Central memory CD8-positive, alpha-beta T cell (primary cell): ENCODE measurements around the gene DENND2A.

Source experiments
- ATAC-seq: fragments of 150-1000 bp; cut with Tn5 transposase; replicated peaks from 2 replicates; pipeline ENCODE4 v1.10.0; 2022; ENCODE audit warnings: mild to moderate bottlenecking, moderate FRiP score, moderate number of reproducible peaks; ENCODE audit not compliant: poor library complexity, severe bottlenecking; ENCODE audit errors: extremely low read depth
- DNase-seq, 2 donors: peaks; one replicate each; pipeline ENCODE4 v3.0.0; 2021; ENCODE audit warnings: low spot score in 2 of 2
- H3K27ac Mint-ChIP-seq: one replicate; pipeline ENCODE4 v1.8.0; 2022; ENCODE audit warnings: low read depth, mild to moderate bottlenecking, moderate library complexity, mixed read lengths
- H3K27me3 Mint-ChIP-seq: one replicate; pipeline ENCODE4 v1.8.0; 2022; ENCODE audit warnings: mixed read lengths
- H3K36me3 Mint-ChIP-seq: one replicate; pipeline ENCODE4 v1.8.0; 2022; ENCODE audit warnings: mild to moderate bottlenecking, moderate library complexity, mixed read lengths; ENCODE audit not compliant: insufficient read depth
- H3K4me1 Mint-ChIP-seq: one replicate; pipeline ENCODE4 v1.8.0; 2022; ENCODE audit warnings: mixed read lengths
- H3K4me3 Mint-ChIP-seq: one replicate; pipeline ENCODE4 v1.8.0; 2022; ENCODE audit warnings: mild to moderate bottlenecking, moderate library complexity, mixed read lengths
- H3K9me3 Mint-ChIP-seq: one replicate; pipeline ENCODE4 v1.8.0; 2022; ENCODE audit warnings: mixed read lengths

The DENND2A gene, protein sequence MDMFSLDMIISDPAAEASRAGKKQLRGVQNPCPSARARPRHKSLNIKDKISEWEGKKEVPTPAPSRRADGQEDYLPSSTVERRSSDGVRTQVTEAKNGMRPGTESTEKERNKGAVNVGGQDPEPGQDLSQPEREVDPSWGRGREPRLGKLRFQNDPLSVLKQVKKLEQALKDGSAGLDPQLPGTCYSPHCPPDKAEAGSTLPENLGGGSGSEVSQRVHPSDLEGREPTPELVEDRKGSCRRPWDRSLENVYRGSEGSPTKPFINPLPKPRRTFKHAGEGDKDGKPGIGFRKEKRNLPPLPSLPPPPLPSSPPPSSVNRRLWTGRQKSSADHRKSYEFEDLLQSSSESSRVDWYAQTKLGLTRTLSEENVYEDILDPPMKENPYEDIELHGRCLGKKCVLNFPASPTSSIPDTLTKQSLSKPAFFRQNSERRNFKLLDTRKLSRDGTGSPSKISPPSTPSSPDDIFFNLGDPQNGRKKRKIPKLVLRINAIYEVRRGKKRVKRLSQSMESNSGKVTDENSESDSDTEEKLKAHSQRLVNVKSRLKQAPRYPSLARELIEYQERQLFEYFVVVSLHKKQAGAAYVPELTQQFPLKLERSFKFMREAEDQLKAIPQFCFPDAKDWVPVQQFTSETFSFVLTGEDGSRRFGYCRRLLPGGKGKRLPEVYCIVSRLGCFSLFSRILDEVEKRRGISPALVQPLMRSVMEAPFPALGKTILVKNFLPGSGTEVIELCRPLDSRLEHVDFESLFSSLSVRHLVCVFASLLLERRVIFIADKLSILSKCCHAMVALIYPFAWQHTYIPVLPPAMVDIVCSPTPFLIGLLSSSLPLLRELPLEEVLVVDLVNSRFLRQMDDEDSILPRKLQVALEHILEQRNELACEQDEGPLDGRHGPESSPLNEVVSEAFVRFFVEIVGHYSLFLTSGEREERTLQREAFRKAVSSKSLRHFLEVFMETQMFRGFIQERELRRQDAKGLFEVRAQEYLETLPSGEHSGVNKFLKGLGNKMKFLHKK

GRCh38 chr7:140640727-140641523, at the start of gene DENND2A:
DENND2A (minus strand) TSS chr7:140640813; CDS start chr7:140602397, 38,416 bp downstream.
- Mint-ChIP-seq H3K4me3 (peak within 1 kb of the TSS; percentile 71), H3K9me3 (no peaks in the 10 kb centered on the region), H3K27me3 (peaks cover 78% of the 10 kb centered on the region), H3K36me3 (peaks cover 2% of the 10 kb centered on the region), H3K27ac (peak within 1 kb of the TSS; percentile 32), H3K4me1 (peaks cover 11% of the 10 kb centered on the region)
- DNase-seq = no peak
- ATAC-seq = no peak

- Mint-ChIP-seq H3K27me3 (no peaks in the 10 kb centered on the region), H3K4me3 (no peak overlapping the region), H3K36me3 (peaks cover 17% of the 10 kb centered on the region), H3K4me1 (no peaks in the 10 kb centered on the region), H3K9me3 (no peaks in the 10 kb centered on the region), H3K27ac (no peak overlapping the region)
- DNase-seq (no peak), ATAC-seq (no peak)
Measured at GRCh38 chr7:140689199-140690152, 48.9 kb upstream of the DENND2A start.

GRCh38 chr7:140688341-140688740, 47.7 kb upstream of the DENND2A start:
- Mint-ChIP-seq H3K4me1 (no peaks in the 10 kb centered on the region), H3K36me3 (peaks cover 19% of the 10 kb centered on the region), H3K27me3 (no peaks in the 10 kb centered on the region), H3K9me3 (no peaks in the 10 kb centered on the region), H3K27ac (no peak overlapping the region), H3K4me3 (no peak overlapping the region)
- ATAC-seq = no peak
- DNase-seq = no peak

DNA sequence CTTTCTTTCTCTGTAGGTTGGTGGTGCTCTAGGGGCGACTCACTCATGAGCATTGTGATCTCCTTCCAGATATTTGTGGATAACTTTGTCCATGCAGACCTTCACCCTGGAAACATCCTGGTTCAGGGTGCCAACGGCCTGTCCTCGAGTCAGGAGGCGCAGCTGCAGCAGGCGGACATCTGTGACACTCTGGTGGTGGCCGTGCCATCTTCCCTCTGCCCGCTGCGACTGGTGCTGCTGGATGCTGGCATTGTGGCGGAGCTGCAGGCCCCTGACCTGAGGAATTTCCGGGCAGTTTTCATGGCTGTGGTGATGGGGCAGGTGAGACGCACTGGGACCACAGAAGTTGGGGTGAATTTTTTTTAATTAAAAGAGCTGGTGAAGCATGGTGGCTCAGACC, 46.3 kb upstream of the DENND2A start:
- ATAC-seq = no peak
- Mint-ChIP-seq H3K36me3 (peaks cover 22% of the 10 kb centered on the region), H3K4me1 (no peaks in the 10 kb centered on the region), H3K4me3 (no peak overlapping the region), H3K27me3 (no peaks in the 10 kb centered on the region), H3K27ac (no peak overlapping the region), H3K9me3 (no peaks in the 10 kb centered on the region)
- no peak for DNase-seq

GRCh38 chr7:140685407-140686087, 44.9 kb upstream of the DENND2A start:
- Mint-ChIP-seq H3K9me3 (no peaks in the 10 kb centered on the region), H3K27ac (no peak overlapping the region), H3K36me3 (peaks cover 33% of the 10 kb centered on the region), H3K4me3 (no peak overlapping the region), H3K27me3 (no peaks in the 10 kb centered on the region), H3K4me1 (no peaks in the 10 kb centered on the region)
- DNase-seq = no peak
- no peak for ATAC-seq

DNA sequence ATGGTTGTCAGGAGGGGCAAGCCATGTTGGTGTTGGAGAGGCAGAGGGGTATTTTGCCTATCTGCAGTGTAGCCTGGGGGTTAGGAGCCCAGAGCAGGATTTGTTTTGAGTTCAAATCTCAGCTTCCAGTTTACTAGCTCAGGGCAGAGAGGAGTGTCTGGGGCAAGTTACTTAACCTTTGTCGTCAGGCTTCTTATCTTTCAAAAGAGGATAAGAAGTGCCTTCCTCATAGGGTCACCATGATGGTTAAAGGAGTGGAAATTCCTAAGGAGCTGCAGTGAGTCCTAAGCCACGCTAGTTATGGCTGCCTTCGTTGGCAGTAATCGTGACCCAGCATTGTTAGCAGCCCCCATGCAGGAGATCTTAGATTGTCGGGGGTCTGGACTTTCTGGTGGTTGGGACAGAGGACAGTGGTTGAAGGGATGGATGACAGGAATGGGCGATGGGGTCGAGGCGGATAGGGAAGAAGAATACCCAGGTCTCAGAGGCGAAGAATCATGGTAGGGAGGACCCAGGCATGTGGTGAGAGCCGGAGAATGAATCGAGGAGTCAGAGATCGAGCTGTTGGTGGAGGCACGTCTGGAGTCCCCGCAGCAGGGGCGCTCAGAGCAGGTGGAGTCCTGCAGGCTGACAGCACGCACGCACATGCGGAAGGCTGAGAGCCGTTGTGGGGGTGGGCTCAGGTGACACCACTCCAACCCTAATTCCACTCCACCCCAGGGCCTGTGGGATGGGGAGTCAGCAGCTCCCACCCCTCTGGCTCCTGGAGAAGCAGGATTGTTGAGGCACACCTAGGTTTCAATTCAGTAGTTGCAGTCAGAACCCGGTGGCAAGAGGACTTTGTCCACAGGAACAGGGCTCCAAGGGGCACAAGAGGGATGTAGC, 43.7 kb upstream of the DENND2A start:
- Mint-ChIP-seq H3K4me1 (no peaks in the 10 kb centered on the region), H3K9me3 (no peaks in the 10 kb centered on the region), H3K27ac (no peak overlapping the region), H3K4me3 (no peak overlapping the region), H3K36me3 (peaks cover 43% of the 10 kb centered on the region), H3K27me3 (no peaks in the 10 kb centered on the region)
- no peak for ATAC-seq
- no peak for DNase-seq

- Mint-ChIP-seq H3K4me3 (no peak overlapping the region), H3K27ac (no peak overlapping the region), H3K9me3 (no peaks in the 10 kb centered on the region), H3K4me1 (no peaks in the 10 kb centered on the region), H3K27me3 (no peaks in the 10 kb centered on the region), H3K36me3 (peaks cover 47% of the 10 kb centered on the region)
- ATAC-seq = no peak
- DNase-seq = no peak
Measured at GRCh38 chr7:140683657-140684056, 43.0 kb upstream of the DENND2A start.

GRCh38 chr7:140681766-140682165, 41.2 kb upstream of the DENND2A start:
- ATAC-seq = no peak
- no peaks in the 10 kb centered on the region for H3K9me3 Mint-ChIP-seq
- H3K27me3 Mint-ChIP-seq = no peaks in the 10 kb centered on the region
- peaks cover 50% of the 10 kb centered on the region for H3K36me3 Mint-ChIP-seq
- H3K27ac Mint-ChIP-seq = no peak overlapping the region
- peaks cover 13% of the 10 kb centered on the region for H3K4me1 Mint-ChIP-seq
- DNase-seq = no peak
- no peak overlapping the region for H3K4me3 Mint-ChIP-seq

DNA sequence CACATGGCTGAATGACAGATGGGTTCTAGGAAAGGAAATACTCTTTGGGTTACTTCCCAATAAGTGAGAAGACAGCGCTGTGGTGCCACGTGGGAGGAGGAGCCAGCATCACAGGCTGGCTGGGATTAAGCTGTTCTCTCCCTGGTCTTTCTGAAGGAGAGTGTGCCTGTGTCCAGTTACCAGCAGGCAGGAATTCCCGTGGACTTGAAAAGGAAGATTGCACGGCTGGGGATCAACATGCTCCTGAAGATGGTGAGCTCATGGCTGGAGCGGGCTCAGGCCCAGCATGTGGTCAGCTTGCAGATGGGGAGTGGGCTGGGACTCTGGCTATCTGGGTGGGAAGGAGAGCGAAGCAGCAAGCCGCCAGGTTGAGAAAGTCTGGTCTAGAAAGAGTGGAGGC, 40.3 kb upstream of the DENND2A start:
- H3K27ac Mint-ChIP-seq = no peak overlapping the region
- H3K9me3 Mint-ChIP-seq = no peaks in the 10 kb centered on the region
- ATAC-seq = no peak
- H3K36me3 Mint-ChIP-seq = peaks cover 52% of the 10 kb centered on the region
- no peaks in the 10 kb centered on the region for H3K27me3 Mint-ChIP-seq
- no peak overlapping the region for H3K4me3 Mint-ChIP-seq
- H3K4me1 Mint-ChIP-seq = peaks cover 19% of the 10 kb centered on the region
- no peak for DNase-seq

GRCh38 chr7:140679186-140679585, 38.6 kb upstream of the DENND2A start:
- Mint-ChIP-seq H3K27me3 (no peaks in the 10 kb centered on the region), H3K4me1 (peaks cover 33% of the 10 kb centered on the region), H3K9me3 (no peaks in the 10 kb centered on the region), H3K36me3 (peaks cover 51% of the 10 kb centered on the region), H3K4me3 (no peak overlapping the region), H3K27ac (no peak overlapping the region)
- ATAC-seq = no peak
- DNase-seq = no peak
